Sciatic nerve (tissue), 2 donors: ENCODE results near the gene CIITA. TPM values are rescaled to one million over a fixed set of nuclear protein-coding genes. Genes with fewer than 3 reads are reported as not detected.
"Not testable (repeated sequence)": the region's sequence is repeated elsewhere in the genome, so short reads cannot be mapped to it uniquely, and the experiment has no call there.

Experiments
- ATAC-seq: fragments of 200-7000 bp; cut with Tn5 transposase; one replicate; pipeline ENCODE4 v1.9.1; 2020; ENCODE audit warnings: mild to moderate bottlenecking, moderate library complexity
- DNase-seq: peaks from one replicate; pipeline ENCODE4 v3.0.0-alpha.2; 2020; ENCODE audit warnings: low spot score
- intact Hi-C: fragments of 100-400 bp; cut with DNase I; formaldehyde crosslinking; loops from one replicate; pipeline ENCODE4 v1.14.2; 2022
- total RNA-seq: library from RNA; stranded (reverse); fragmentation: NEBNext Ultra II Directional; extraction: Animal tissue kit (Norgen Biotek cat#: 25700); gene quantifications from one replicate; pipeline ENCODE4 v1.2.1, GENCODE V29; 2021
- donor health status: DM: no; HTN: no; CAD: no.
- donor health status: DM: no; HTN: no; CAD: no.

The CIITA gene
- total RNA-seq, 1 donor from 2014 or later, result 51.9 TPM

- DNase-seq (no peak), ATAC-seq (no peak)
- intact Hi-C loops, result no loop called here
Observed at GRCh38 chr16:10940501-10941079, 63.6 kb downstream of the CIITA start.

GRCh38 chr16:10941127-10941933 is 64.3 kb downstream of the CIITA start:
- intact Hi-C loops, result no loop called here
- no peak for ATAC-seq

GRCh38 chr16:10941935-10942351 is 64.9 kb downstream of the CIITA start:
- ATAC-seq, DNase-seq, intact Hi-C loops: not testable (repeated sequence)

More at GRCh38 chr16:10941127-10941933, 64.3 kb downstream of the CIITA start:
- DNase-seq, result no peak

GRCh38 chr16:10942352-10943063 is 65.5 kb downstream of the CIITA start, which contains the start of gene DEXI:
Gene DEXI (minus strand): TSS chr16:10942468. CDS start chr16:10942005, 463 bp downstream.
- intact Hi-C loops, result no loop called here
- peak; percentile 75 for ATAC-seq
- peak; percentile 98 for DNase-seq

DNA sequence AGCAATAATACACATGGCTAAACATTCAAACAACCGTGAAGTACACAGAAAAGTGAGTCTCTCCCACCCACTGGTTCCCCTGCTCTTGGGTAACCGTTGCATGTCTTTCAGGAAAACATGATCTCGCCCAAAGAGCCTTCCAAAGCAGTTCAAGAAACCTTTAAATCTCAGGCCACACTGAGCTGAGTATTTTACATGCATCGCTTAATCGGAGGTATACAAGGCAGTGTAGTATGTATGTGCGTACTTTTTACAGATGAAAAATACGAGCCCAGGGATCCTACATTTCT is 66.0 kb downstream of the CIITA start:
- DNase-seq (no peak), ATAC-seq (no peak)
- intact Hi-C loops, result no loop called here

DNA sequence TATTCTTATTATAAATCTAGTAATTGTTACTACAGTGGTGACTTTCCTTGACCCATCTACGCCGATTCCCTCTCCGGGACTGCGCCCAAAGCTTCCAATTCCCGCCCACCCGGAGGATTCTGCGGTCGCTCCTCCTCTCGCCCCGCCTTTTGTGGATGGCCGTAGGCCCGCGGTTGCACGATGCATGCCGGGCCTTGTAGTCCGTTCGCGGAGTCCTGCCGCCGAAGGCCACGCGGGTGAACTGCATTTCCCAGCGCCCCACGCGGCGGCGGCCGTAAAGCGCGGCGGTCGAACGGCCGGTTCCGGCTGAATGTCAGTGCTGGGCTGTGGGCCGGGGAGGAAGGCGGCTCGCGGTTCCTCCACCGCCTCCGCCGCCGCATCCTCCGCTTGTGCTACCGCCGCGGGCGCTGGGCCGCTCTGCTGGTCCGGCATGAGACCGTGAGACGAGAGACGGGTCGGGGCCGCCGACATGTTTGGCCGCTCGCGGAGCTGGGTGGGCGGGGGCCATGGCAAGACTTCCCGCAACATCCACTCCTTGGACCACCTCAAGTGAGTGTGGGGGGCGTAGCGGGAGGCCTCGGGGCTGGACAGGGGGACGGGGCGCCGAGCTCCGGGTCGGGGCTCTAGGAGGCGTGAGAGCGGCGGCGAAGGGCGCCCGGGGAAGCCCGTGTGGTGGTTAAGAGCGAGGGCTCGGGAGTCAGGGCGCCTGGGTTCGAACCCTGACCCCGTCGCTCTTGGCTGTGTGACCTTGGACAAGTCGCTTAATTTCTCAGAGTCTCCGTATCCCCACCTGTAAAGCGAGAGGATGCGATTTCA is 67.5 kb downstream of the CIITA start, which contains the start of gene CLEC16A:
TSS of gene CLEC16A (plus strand) at position 316 of the 816 bp plus-strand sequence. CDS start at position 470, 154 bp downstream.
- intact Hi-C loops, result no loop called here
- peak; percentile 94 for ATAC-seq
- DNase-seq, result peak; percentile 98

DNA sequence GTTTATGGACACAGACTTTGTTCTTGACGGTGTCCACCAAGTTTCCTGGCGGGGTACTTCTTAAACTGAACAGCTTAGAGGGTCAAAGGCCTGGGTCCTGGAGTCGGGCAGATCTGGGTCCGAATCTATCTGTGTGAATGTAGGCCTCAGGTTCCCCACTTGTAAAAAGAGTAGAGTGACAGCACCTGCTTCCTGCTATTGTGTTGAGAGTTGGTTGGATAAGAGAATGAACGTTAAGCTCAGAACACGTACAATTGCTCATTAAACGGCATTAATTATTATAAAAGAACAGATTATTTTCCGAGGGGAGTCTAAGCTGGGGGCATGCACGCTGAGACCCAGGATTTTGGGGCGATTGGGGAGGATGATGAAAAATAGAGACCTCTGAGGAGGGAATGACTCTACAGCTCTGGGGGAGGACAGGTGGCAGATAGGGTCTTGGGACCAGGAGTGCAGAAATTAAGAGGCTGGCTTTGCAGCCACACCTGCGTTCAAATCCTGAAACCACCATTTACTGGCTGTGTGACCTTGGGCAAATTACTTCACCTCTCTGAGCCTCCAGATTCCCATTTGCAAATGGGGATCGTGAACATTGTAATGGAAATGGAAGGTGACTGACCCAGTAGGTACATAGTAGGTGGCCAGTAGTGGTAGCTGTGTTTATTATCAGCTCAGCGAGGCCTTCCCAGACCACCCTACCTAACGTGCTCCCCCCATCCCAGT is 68.2 kb downstream of the CIITA start:
- intact Hi-C loops, result no loop called here
- DNase-seq (no peak), ATAC-seq (no peak)

- ATAC-seq, result no peak
- intact Hi-C loops, result no loop called here
Observed at GRCh38 chr16:10946308-10946707, 69.3 kb downstream of the CIITA start.

GRCh38 chr16:10947211-10947787 is 70.3 kb downstream of the CIITA start:
- no peak for DNase-seq
- intact Hi-C loops, result no loop called here
- ATAC-seq, result no peak

More at GRCh38 chr16:10946308-10946707, 69.3 kb downstream of the CIITA start:
- DNase-seq, result no peak

DNA sequence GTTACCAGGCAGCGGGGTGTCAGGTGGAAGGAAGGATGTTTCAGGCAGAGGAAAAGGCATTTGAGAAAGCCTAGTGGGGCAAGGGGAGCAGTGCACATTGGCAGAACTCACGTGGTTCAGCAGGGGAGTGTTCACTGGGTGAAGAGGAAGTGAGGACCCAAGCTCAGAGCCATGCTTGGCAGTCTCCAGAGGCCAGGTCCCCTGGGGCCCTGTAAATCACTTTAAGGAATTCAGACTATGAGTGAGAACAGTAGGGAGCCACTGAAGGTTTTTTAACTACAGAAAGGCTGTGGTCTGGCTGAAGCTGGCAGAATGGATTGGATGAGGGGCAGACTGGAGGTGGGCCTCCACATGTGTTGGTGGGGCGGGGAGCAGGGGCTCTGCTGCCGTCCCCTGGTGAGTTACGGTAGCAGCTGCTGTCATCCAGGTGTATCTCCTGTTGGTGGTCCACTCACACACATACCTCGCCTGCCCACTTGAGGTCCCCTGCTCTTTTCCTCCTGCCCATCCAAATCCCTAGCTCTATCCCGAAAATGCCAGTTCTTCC is 72.5 kb downstream of the CIITA start:
- intact Hi-C loops, result no loop called here
- ATAC-seq (no peak), DNase-seq (no peak)

DNA sequence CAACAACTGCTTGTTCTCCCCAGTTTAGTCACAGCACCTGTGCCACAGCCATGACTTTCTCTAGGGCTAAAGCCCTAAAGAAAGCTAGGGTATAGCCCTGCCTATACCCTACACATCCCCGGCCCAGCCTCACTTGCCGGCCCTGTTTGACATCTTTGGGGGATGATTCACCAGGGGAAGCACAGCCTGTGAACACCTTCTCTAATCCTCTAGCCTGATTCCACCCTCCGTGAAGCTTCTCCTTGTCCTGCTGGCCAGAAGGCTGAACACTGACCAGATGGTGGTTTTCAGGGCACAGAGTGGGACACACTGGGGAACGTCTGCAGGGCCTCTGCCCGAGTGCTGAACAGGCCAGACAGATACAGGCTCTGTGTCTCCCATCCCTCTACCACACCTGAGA is 73.4 kb downstream of the CIITA start:
- no peak for DNase-seq
- intact Hi-C loops, result no loop called here
- ATAC-seq, result no peak

DNA sequence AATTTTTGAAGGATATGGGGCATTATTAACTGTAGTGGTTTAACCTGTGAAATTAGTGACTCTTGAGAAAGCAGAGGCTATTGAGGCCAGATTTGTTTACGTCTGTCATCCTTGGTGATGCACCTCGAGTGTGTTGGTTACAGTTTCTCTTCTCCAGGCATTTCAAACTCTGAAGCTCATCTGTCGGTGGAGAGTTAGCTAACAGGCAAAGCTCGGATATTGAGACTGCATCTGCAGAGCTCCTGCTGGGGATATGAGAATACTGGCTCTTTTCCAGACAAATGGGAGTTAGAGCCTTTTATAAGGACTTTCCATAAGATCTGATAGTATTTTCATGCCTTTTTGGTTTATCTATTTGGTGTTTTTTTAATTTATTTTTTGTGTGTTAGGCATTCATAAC is 74.0 kb downstream of the CIITA start:
- ATAC-seq, result no peak
- no peak for DNase-seq
- intact Hi-C loops, result no loop called here

- DNase-seq (no peak), ATAC-seq (no peak)
- intact Hi-C loops, result loop anchor here (5.0 kb wide), 1 partner anchor 747 kb away; no protein-coding TSS in a partner anchor
Observed at GRCh38 chr16:10954903-10955302, 77.9 kb downstream of the CIITA start.

GRCh38 chr16:10957771-10958482 is 80.9 kb downstream of the CIITA start:
- ATAC-seq, result no peak
- intact Hi-C loops, result loop anchor here (5.0 kb wide), 1 partner anchor 744 kb away; no protein-coding TSS in a partner anchor

DNA sequence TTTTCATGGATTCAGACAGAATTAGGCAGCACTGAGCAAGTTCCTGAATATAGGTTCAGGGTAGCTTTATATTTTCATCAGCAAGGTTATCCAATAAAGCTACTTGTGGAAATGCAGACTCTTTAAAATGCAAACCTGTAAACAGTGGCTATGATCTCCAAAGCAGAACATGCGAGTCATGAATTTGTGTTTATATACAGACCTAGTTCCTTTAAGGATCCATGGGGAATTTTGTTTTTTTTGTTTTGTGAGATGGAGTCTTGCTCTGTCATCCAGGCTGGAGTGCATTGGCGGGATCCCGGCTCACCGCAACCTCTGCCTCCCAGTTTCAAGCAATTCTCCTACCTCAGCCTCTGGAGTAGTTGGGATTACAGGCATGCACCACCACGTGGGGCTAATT is 82.2 kb downstream of the CIITA start:
- no peak for DNase-seq
- no peak for ATAC-seq
- intact Hi-C loops, result loop anchor here (5.0 kb wide), 1 partner anchor 743 kb away; no protein-coding TSS in a partner anchor

More at GRCh38 chr16:10957771-10958482, 80.9 kb downstream of the CIITA start:
- DNase-seq, result no peak

DNA sequence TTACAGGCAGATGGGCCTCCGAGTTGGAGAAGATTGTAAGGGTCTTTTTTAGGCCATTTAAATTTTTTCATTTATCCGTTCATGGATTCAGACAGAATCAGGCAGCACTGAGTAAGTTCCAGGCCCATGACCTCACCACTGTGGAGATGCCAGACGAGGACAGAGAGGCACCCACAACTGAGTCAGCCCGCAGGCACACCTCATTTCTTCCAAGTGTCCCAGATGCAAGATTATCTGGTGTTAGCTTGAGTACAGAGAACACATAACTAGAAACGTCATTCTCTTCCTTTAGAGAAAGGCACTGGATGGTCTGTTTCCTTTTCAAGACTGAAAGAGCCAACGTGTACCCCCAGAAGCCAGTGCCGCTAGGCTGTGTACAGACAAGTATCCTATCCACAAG is 84.2 kb downstream of the CIITA start:
- intact Hi-C loops, result no loop called here
- no peak for ATAC-seq
- no peak for DNase-seq
